H1 (cell line): ENCODE data around the gene GDPD4. TPM values are rescaled to one million over a fixed set of nuclear protein-coding genes. Genes with fewer than 3 reads are reported as not detected.

Source experiments
- CTCF ChIA-PET: fragments of 300-600 bp; sonication (Branson Sonifier 250); formaldehyde crosslinking; loops from one replicate; lab custom pipeline; 2021; ENCODE audit not compliant: partially characterized antibody; lab: Charles Lee
- POLR2A ChIA-PET: fragments of 300-600 bp; sonication (Branson Sonifier 250); formaldehyde crosslinking; loops from one replicate; lab custom pipeline; 2021; ENCODE audit warnings: inconsistent platforms; ENCODE audit not compliant: partially characterized antibody; lab: Charles Lee
- DNase-seq, 2 experiments: peaks; one replicate each; pipeline versions ENCODE4 v3.0.0 to v3.0.0-alpha.2; 2010 to 2022; ENCODE audit warnings: low spot score in 2 of 2, low read depth in 1 of 2, mixed read lengths in 1 of 2
- FAIRE-seq: peaks from 2 replicates; lab custom pipeline; 2011; peaks lifted over from hg19 to GRCh38; lab: Jason Lieb, UNC
- H2AFZ ChIP-seq: 2 replicates; pipeline ENCODE4 v1.8.1; 2012; ENCODE audit warnings: low read length, inconsistent platforms
- H2AK5ac ChIP-seq: 2 replicates; pipeline ENCODE4 v1.6.1; 2013; ENCODE audit warnings: low read depth, low read length
- H2BK120ac ChIP-seq: replicated peaks from 2 replicates; pipeline ENCODE3; 2013; ENCODE audit warnings: low read depth, low read length, inconsistent platforms
- H2BK12ac ChIP-seq: 2 replicates; pipeline ENCODE4 v1.6.1; 2013; ENCODE audit warnings: low read depth, low read length
- H2BK15ac ChIP-seq: 2 replicates; pipeline ENCODE4 v1.6.1; 2013; ENCODE audit warnings: low read length
- H2BK20ac ChIP-seq: 2 replicates; pipeline ENCODE4 v1.6.1; 2013; ENCODE audit warnings: low read length
- H2BK5ac ChIP-seq: 2 replicates; pipeline ENCODE4 v1.6.1; 2013; ENCODE audit warnings: low read depth, low read length
- H3K14ac ChIP-seq: 2 replicates; pipeline ENCODE4 v1.6.1; 2013; ENCODE audit warnings: inconsistent platforms; ENCODE audit not compliant: insufficient read length
- H3K18ac ChIP-seq: 2 replicates; pipeline ENCODE4 v1.6.1; 2013; ENCODE audit warnings: low read length; ENCODE audit errors: extremely low read depth
- H3K23ac ChIP-seq: 2 replicates; pipeline ENCODE4 v1.6.1; 2013; ENCODE audit warnings: inconsistent platforms; ENCODE audit not compliant: insufficient read length
- H3K23me2 ChIP-seq: 2 replicates; pipeline ENCODE4 v1.6.1; 2013; ENCODE audit warnings: low read depth, low read length
- H3K27ac ChIP-seq: 2 replicates; pipeline ENCODE4 v1.6.1; 2011; ENCODE audit warnings: low read depth, low read length, inconsistent platforms
- H3K27me3 ChIP-seq, 4 experiments: replicated peaks in 1 of 4; 1 replicate in 1 of 4; 2 replicates in 3 of 4; pipeline versions ENCODE4 v1.6.1 to v1.8.1; 2011 to 2013; ENCODE audit warnings: low read length in 3 of 4, mild to moderate bottlenecking in 3 of 4, inconsistent platforms in 2 of 4, mixed read lengths in 2 of 4, moderate library complexity in 1 of 4; ENCODE audit not compliant: control insufficient read depth in 3 of 4, insufficient read depth in 3 of 4; ENCODE audit errors: extremely low read depth in 1 of 4
- H3K36me3 ChIP-seq, 4 experiments: 2 replicates each; pipeline versions ENCODE4 v1.6.1 to v1.8.1; 2011 to 2013; ENCODE audit warnings: mild to moderate bottlenecking in 4 of 4, low read length in 3 of 4, moderate library complexity in 2 of 4, control low read depth in 1 of 4, inconsistent platforms in 1 of 4; ENCODE audit not compliant: insufficient read depth in 4 of 4, control insufficient read depth in 2 of 4
- H3K4ac ChIP-seq: replicated peaks from 2 replicates; pipeline ENCODE3; 2013; ENCODE audit warnings: low read length, low read depth, mixed read lengths, inconsistent platforms; ENCODE audit not compliant: insufficient read length
- H3K4me1 ChIP-seq, 4 experiments: replicated peaks in 1 of 4; 1 replicate in 1 of 4; 2 replicates in 3 of 4; pipeline versions ENCODE4 v1.6.1 to v1.8.1; 2011 to 2013; ENCODE audit warnings: low read length in 3 of 4, inconsistent platforms in 2 of 4, mixed read lengths in 1 of 4; ENCODE audit not compliant: insufficient read depth in 4 of 4, control insufficient read depth in 3 of 4
- H3K4me2 ChIP-seq, 2 experiments: 2 replicates each; pipeline versions ENCODE4 v1.6.1 to v1.8.1; 2011 to 2013; ENCODE audit warnings: low read depth in 2 of 2, low read length in 2 of 2, control low read depth in 1 of 2, inconsistent platforms in 1 of 2, mild to moderate bottlenecking in 1 of 2; ENCODE audit not compliant: insufficient read depth in 1 of 2
- H3K4me3 ChIP-seq, 4 experiments: fragments of 200-600, 300-600 bp in 1 of 4; sonication (generic), shearing (Covaris generic), sonication (Bioruptor Twin) in 1 of 4; 2 replicates each; pipeline versions ENCODE4 v1.5.1 to v1.8.1; 2011 to 2016; ENCODE audit warnings: low read length in 4 of 4, low read depth in 3 of 4, control low read depth in 2 of 4, inconsistent platforms in 2 of 4, mild to moderate bottlenecking in 2 of 4, mixed read lengths in 1 of 4, moderate library complexity in 1 of 4; ENCODE audit not compliant: insufficient read depth in 2 of 4; ENCODE audit errors: extremely low read depth in 1 of 4
- H3K56ac ChIP-seq: replicated peaks from 2 replicates; pipeline ENCODE3; 2013; ENCODE audit warnings: low read depth, mild to moderate bottlenecking, mixed read lengths, low read length, inconsistent platforms; ENCODE audit not compliant: insufficient read length
- H3K79me1 ChIP-seq: 2 replicates; pipeline ENCODE4 v1.6.1; 2013; ENCODE audit warnings: low read depth, low read length, control low read depth
- H3K79me2 ChIP-seq, 2 experiments: 2 replicates each; pipeline versions ENCODE4 v1.6.1 to v1.8.1; 2012 to 2013; ENCODE audit warnings: low read length in 2 of 2, mild to moderate bottlenecking in 2 of 2, inconsistent platforms in 1 of 2; ENCODE audit not compliant: insufficient read depth in 2 of 2, control insufficient read depth in 1 of 2
- H3K9ac ChIP-seq, 4 experiments: replicated peaks in 1 of 4; 1 replicate in 1 of 4; 2 replicates in 3 of 4; pipeline versions ENCODE4 v1.6.1 to v1.8.1; 2011 to 2013; ENCODE audit warnings: low read depth in 3 of 4, low read length in 3 of 4, control low read depth in 2 of 4, mild to moderate bottlenecking in 2 of 4, moderate library complexity in 2 of 4, inconsistent platforms in 1 of 4; ENCODE audit errors: extremely low read depth in 1 of 4
- H3K9me3 ChIP-seq, 2 experiments: 2 replicates each; pipeline versions ENCODE4 v1.6.1 to v1.8.1; 2012 to 2013; ENCODE audit warnings: mild to moderate bottlenecking in 2 of 2, moderate library complexity in 2 of 2, control low read depth in 1 of 2, inconsistent platforms in 1 of 2, low read depth in 1 of 2, low read length in 1 of 2, mixed read lengths in 1 of 2; ENCODE audit not compliant: insufficient read depth in 2 of 2
- H4K20me1 ChIP-seq, 2 experiments: replicated peaks in 1 of 2; 2 replicates each; pipeline versions ENCODE3 to v1.8.1; 2011 to 2013; ENCODE audit warnings: inconsistent platforms in 2 of 2, low read length in 2 of 2, mild to moderate bottlenecking in 1 of 2; ENCODE audit not compliant: insufficient read depth in 2 of 2, control insufficient read depth in 1 of 2
- H4K5ac ChIP-seq: 2 replicates; pipeline ENCODE4 v1.6.1; 2013; ENCODE audit warnings: low read length, low read depth, mixed read lengths, inconsistent platforms; ENCODE audit not compliant: insufficient read length
- H4K8ac ChIP-seq: 2 replicates; pipeline ENCODE4 v1.8.0; 2013; ENCODE audit warnings: mild to moderate bottlenecking, moderate library complexity, low read length, inconsistent platforms; ENCODE audit not compliant: insufficient read depth; ENCODE audit errors: extremely low read depth
- H4K91ac ChIP-seq: replicated peaks from 2 replicates; pipeline ENCODE3; 2013; ENCODE audit warnings: low read length, mixed read lengths, inconsistent platforms; ENCODE audit not compliant: insufficient read length
- ASH2L ChIP-seq: fragments of 200-600, 300-600 bp; sonication (generic); IDR thresholded peaks from one replicate; pipeline ENCODE4 v1.7.1; 2017; ENCODE audit warnings: low read length
- BACH1 ChIP-seq: IDR thresholded peaks from 2 replicates; pipeline ENCODE4 v1.6.1; 2012; ENCODE audit warnings: low read length, improper control_type of control experiment
- CBX8 ChIP-seq: fragments of 300-800, 300-1000 bp; sonication (generic); IDR thresholded peaks from 2 replicates; pipeline ENCODE4 v1.7.1; 2016; ENCODE audit warnings: low read depth, low read length, borderline replicate concordance
- CEBPB ChIP-seq: IDR thresholded peaks from 2 replicates; pipeline ENCODE4 v1.6.1; 2012; ENCODE audit warnings: low read depth, low read length
- CHD1 ChIP-seq: IDR thresholded peaks from 2 replicates; pipeline ENCODE4 v1.6.1; 2012; ENCODE audit warnings: low read depth, low read length, improper control_type of control experiment
- CTBP2 ChIP-seq: IDR thresholded peaks from 2 replicates; pipeline ENCODE4 v1.7.0; 2011; ENCODE audit warnings: borderline replicate concordance, mild to moderate bottlenecking, moderate library complexity, mixed read lengths, low read length; ENCODE audit not compliant: insufficient read depth, insufficient read length
- EGR1 ChIP-seq: IDR thresholded peaks from 2 replicates; pipeline ENCODE4 v1.6.1; 2011; ENCODE audit warnings: low read depth, low read length, borderline replicate concordance
- HDAC6 ChIP-seq: IDR thresholded peaks from one replicate; pipeline ENCODE4 v1.7.1; 2012; ENCODE audit warnings: low read depth, mild to moderate bottlenecking, inconsistent platforms, low read length, moderate library complexity
- JUN ChIP-seq: IDR thresholded peaks from 2 replicates; pipeline ENCODE4 v1.6.1; 2011; ENCODE audit warnings: low read depth, mild to moderate bottlenecking, improper control_type of control experiment, low read length
- NANOG ChIP-seq: IDR thresholded peaks from 2 replicates; pipeline ENCODE4 v1.6.1; 2011; ENCODE audit warnings: low read length, low read depth, mild to moderate bottlenecking, inconsistent platforms; ENCODE audit not compliant: insufficient read depth, poor library complexity, severe bottlenecking
- PHF8 ChIP-seq: fragments of 200-600 bp; sonication (generic); conservative IDR thresholded peaks from 2 replicates; pipeline ENCODE4 v1.7.1; 2012; ENCODE audit warnings: low read depth, mild to moderate bottlenecking, inconsistent platforms, low read length, moderate library complexity
- RFX5 ChIP-seq: IDR thresholded peaks from 2 replicates; pipeline ENCODE4 v1.6.1; 2011; ENCODE audit warnings: low read depth, low read length, improper control_type of control experiment, borderline replicate concordance
- SP2 ChIP-seq: IDR thresholded peaks from 2 replicates; pipeline ENCODE4 v1.6.1; 2012; ENCODE audit warnings: mild to moderate bottlenecking, low read length, inconsistent platforms
- WGBS, 2 experiments: shearing (Covaris generic) in 1 of 2; methylation state at CpG; one replicate each; pipeline versions ENCODE4 v1.1.6 to v1.1.7; 2013 to 2015; ENCODE audit warnings: low lambda C conversion rate in 2 of 2, mixed read lengths in 2 of 2, inconsistent platforms in 1 of 2, low coverage in 1 of 2, missing lambda C conversion rate in 1 of 2; ENCODE audit not compliant: insufficient replicate concordance in 2 of 2, insufficient coverage in 1 of 2, insufficient read length in 1 of 2; ENCODE audit errors: extremely low coverage in 1 of 2, missing lambda C conversion rate in 1 of 2; 5-methylcytosine and 5-hydroxymethylcytosine counted together
- polyA plus RNA-seq, 7 experiments: library from polyadenylated mRNA; depleted of rRNA in 3 of 7; stranded (reverse) in 5 of 7; unstranded in 2 of 7; fragments of >200 nt in 5 of 7; fragments of 200-250 nt in 2 of 7; gene quantifications; 1 replicate in 5 of 7; 2 replicates in 1 of 7; 4 replicates in 1 of 7; pipeline versions ENCODE4 v1.2.1 to v1.2.3, GENCODE V29; 2011 to 2013; ENCODE audit warnings: missing spikeins in 2 of 7, mixed read lengths in 2 of 7
- total RNA-seq: library from RNA; stranded (reverse); fragmentation: NEBNext Ultra II Directional; extraction: Animal tissue kit (Norgen Biotek cat#: 25700); gene quantifications from 2 replicates; pipeline ENCODE4 v1.2.1, GENCODE V29; 2021
- TF ChIP-seq, protein P1 (sequence below): IDR thresholded peaks from 2 replicates; pipeline ENCODE4 v1.6.1; 2012; ENCODE audit warnings: inconsistent platforms

The GDPD4 gene
- total and polyA plus RNA-seq, 2 of the 8 experiments (the other 6 are each of a cell fraction or from before 2014, with no cell fraction given), result not detected

DNA sequence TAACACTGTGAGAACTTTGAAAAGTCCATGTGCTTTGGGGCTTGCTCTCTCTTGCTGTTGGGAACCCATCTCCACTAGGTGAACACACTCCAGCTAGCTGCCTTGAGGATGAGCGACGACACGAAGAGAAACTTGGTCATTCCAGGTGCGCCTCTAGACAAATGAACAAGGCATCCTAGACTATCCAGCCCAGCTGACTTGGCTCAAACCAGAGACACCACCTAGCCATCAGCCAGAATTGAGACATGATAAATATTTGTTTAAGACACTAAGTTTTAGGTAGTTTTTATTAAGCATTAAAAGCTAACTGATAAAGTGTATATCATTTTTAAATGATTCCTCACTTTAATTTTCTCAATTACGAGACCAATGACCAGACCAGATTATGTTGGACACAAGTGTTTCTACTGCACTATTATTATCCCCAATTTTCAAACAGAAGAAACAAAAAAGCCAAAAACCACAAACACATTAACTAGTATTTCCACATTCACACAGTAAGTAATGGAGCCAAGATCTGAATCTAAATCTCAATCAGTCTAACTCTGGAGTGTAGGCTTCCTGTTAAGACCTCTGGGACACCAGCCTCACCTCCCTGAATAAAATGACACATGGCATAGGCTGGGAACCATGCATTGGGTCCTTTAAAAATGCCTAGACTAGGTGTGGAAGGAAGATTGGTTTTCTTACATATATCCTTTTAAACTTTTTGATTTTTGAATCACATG is 70.4 kb downstream of the GDPD4 start:
- H2BK15ac ChIP-seq, result no peak overlapping the region
- H3K4me1 ChIP-seq, result no peaks in the 10 kb centered on the region
- no peak overlapping the region for H3K14ac ChIP-seq
- H2AK5ac ChIP-seq, result no peak overlapping the region
- no peaks in the 10 kb centered on the region for H4K20me1 ChIP-seq
- no peak overlapping the region for H4K8ac ChIP-seq
- no peaks in the 10 kb centered on the region; a peak in 1 of 7 replicates for H3K27me3 ChIP-seq
- no peak overlapping the region for H4K91ac ChIP-seq
- 95% methylated on average over 5 of the region's 5 CpGs; no CpG with 5 or more reads in 1 of the 2 experiments for WGBS, 2 experiments
- no peak overlapping the region for H3K4ac ChIP-seq
- no peaks in the 10 kb centered on the region for H3K36me3 ChIP-seq
- DNase-seq (no peak), FAIRE-seq (no peak)
- H4K5ac ChIP-seq, result no peak overlapping the region
- no peak overlapping the region for H2BK20ac ChIP-seq
- ChIA-PET CTCF (interaction anchor here (1.3 kb wide), 1 partner anchor 8 kb away, joined by 4 read pairs; no protein-coding TSS in a partner anchor), POLR2A (no interaction called here)
- no peaks in the 10 kb centered on the region for H3K9me3 ChIP-seq
- no peak overlapping the region for H3K56ac ChIP-seq
- no peaks in the 10 kb centered on the region for H3K79me2 ChIP-seq
- H3K4me3 ChIP-seq, result no peak overlapping the region
- H3K18ac ChIP-seq, result no peak overlapping the region
- no peak overlapping the region for H3K4me2 ChIP-seq
- H3K23me2 ChIP-seq, result no peaks in the 10 kb centered on the region
- H2AFZ ChIP-seq, result peak overlapping the region; percentile 34; the same call in 1 of the 2 replicates
- H3K23ac ChIP-seq, result no peak overlapping the region
- no peak overlapping the region for H2BK120ac ChIP-seq
- H2BK5ac ChIP-seq, result no peak overlapping the region
- no peaks in the 10 kb centered on the region for H3K79me1 ChIP-seq
- no peak overlapping the region for H3K27ac ChIP-seq
- H2BK12ac ChIP-seq, result no peak overlapping the region
- no peak overlapping the region for H3K9ac ChIP-seq
- TF ChIP-seq CBX8 (no peak), BACH1 (no peak), EGR1 (no peak), CTBP2 (no peak), NANOG (no peak), PHF8 (no peak), HDAC6 (no peak), CEBPB (no peak), RFX5 (no peak), CHD1 (no peak), JUN (no peak), SP2 (no peak), ASH2L (no peak)
- TF ChIP-seq, protein P1, sequence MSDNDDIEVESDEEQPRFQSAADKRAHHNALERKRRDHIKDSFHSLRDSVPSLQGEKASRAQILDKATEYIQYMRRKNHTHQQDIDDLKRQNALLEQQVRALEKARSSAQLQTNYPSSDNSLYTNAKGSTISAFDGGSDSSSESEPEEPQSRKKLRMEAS, result no peak
